Esophagus mucosa (tissue), 1 donor: Measurements from ENCODE around the gene MAP7. TPM values are rescaled to one million over a fixed set of nuclear protein-coding genes. Genes with fewer than 3 reads are reported as not detected.

Experiments used
- ATAC-seq: fragments of 200-7000 bp; cut with Tn5 transposase; one replicate; pipeline ENCODE4 v1.9.1; 2020
- total RNA-seq: library from RNA; stranded (reverse); gene quantifications from one replicate; pipeline ENCODE4 v1.2.4, GENCODE V29; 2023
- donor health status: DM: yes; HTN: yes; CAD: no.

MAP7 gene
- total RNA-seq, 1 donor from 2014 or later = 29.9 TPM

DNA sequence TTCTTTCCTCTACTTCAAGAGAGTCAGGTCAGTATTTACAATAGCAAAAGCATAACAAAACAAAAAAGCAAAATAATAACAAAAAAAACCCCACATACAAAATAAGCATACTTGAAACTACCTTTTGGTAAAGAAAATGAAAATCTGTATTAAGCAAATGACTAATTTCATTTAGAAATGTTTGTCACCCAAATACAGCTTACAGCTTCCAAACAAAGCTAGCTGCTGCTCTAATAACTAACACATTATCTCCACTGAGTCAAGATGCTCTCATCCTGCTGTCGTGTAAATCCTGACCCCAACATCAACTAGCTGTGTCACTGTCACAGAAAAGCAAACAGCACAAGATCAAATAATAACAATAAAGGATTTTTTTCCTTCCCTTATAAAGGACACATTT, 21.7 kb downstream of the MAP7 start:
- no peak for ATAC-seq

DNA sequence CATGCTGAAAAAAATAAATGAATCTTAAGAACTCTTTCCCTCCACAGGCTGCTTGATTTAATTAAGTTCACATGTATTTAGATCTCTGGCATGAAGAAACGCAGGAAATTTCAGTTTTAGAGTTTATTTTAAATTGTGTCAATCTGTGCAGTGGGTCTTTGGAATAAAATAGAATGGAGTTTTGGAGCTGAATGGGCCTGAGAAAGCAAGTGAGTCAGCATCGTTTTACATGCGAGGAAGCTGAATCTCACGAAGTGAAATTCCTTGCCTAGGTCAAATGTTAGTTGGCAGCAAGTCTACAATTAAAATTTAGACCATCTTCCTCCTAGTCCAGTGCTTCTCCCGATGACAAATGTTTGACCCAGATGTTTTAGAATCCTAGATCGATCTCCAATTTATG, 22.4 kb downstream of the MAP7 start:
- ATAC-seq = no peak

DNA sequence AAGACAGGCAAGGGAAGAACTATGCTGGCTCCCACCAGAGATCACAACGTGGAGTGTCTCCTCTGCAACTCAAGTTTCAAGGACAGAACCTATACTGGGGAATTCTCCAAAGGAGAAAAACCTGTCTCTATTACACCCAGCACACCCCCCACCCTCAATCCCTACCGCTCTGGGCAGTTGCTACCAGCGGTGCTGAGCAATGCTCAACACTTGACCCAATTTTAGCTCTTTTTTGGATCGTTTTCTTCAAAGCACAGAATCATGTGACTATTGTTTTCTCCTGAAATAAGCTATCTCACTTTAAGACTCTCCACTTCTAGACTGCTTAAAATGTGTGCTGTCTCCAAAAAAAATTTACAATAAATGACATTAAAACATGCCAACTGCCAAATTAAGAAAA, 23.3 kb downstream of the MAP7 start:
- no peak for ATAC-seq

DNA sequence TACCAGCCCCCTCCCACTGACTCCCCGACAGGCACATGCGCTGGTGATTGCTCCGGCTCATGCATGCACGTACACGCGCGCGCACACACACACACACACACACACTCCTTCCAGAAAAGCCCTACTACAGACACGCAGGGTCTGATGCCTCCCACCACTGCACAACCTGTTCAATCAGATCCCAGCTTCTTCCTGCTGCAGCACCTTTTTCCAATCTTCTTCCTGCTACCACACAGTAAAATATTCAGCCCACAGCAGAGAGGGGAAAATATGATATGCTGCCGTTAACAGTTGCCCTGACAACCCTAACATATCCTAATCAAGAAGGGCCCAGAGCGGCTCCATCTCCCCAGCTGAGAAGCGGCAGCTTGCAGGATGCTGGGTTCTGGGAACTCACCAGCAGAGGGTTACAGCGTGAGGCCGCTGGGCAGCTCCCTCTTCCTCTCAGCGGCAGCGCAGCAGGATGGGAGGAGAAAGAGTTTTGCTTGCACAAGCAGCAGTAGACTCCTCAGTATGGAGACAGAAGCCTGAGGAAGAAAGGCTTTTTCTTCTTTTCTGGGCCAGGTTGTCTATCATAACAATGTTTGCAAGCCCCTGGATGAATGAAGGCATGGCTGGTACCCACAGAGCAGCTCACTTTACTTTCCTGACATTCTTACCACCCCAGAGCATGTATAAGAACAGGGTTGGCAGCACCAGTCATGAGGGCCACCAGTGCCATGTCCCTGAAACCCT, 23.9 kb downstream of the MAP7 start:
- peak; percentile 77 for ATAC-seq

DNA sequence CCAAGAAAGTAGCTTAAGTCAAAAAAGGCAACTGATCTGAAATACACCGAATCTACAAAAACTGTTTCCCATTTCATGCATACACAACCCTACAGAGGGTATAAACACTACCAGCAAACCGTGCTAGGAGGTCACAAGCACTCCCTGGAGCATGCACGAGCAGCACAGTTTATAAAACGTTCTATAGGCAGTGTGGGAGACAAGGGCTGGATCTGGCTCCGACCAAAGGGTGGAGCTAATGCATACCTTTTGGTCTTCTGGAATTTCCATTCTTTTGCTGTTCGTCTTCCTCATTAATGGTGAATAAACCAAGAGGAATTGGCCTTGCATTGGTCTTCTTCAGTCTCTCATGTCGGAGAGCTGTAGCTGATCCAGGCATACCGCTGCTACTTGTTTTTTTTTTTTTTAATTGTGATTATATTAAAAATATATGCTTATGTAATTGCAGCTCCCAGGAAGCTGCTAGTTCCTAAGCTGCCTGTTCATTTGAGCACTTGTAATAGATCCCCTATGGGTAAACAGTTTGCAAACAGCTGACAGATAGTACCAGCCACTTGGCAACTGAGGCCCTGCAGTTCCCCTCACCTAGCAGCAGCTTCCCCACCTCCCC, 24.5 kb downstream of the MAP7 start:
- peak; percentile 33 for ATAC-seq

DNA sequence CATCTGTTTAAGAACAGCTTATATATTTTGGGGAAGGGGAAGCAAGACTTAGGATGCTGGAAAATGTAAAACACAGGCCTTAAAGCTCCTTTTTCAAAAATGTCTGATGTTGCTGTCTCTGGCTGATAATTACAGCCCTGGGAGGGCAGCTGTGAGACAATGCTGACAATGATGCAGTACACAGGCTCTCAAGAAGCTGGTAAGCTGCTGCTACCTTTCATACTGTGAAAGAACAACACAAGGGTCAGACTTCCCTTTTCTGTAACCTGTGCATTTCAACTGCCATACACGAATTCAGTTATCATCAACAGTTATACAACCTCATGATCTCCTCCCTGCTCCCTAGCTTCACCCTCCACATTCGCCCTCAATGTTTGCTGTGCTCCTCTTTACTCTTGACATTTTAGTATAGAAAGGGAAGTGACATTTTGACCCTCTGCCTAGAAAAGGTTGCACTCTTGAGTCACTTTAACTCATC, 25.2 kb downstream of the MAP7 start:
- ATAC-seq = no peak

DNA sequence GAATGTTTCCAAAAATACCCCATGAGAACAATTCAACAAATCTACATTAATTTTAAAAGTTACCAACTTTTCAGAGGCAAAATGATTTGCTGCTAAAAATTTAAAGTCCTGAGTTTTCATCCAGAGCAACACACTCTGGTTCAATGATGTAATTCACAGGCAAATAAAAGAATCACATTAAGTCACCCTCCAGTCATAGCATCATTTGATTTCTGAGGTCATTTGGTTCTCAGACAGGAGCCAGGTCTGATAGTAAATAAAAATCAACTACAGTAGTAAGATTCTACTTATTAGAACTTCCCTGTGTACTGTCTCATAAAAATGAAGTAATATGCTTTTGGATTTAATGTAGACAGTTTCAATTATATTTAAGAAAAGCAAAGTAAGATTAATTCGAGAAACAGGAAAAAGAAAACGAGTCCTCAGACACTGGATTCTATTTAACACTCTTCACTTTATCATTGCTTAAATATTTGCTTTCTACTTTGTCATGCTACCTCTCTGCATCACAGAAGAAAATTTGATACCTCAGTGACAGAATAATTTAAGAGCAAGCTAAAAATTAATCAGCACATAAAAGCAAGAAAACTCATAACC, 25.8 kb downstream of the MAP7 start:
- no peak for ATAC-seq

DNA sequence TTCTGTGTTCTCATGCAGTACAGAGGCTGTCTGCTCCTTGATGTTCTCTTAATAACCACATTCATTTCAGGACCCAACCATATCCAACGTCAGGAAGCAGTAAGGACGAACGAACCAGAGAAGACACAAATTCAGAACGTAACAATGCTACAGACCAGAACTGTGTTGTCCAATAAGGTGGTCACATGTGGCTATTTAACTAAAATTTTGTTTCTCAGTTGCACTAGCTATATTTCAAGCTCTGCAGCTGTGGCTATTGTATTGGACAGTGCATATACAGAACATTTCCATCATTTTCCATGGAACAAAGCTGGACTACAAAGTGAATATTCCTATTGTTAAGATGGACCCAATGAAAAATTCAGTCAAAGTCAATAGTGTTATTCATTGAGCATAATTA, 27.0 kb downstream of the MAP7 start:
- no peak for ATAC-seq

DNA sequence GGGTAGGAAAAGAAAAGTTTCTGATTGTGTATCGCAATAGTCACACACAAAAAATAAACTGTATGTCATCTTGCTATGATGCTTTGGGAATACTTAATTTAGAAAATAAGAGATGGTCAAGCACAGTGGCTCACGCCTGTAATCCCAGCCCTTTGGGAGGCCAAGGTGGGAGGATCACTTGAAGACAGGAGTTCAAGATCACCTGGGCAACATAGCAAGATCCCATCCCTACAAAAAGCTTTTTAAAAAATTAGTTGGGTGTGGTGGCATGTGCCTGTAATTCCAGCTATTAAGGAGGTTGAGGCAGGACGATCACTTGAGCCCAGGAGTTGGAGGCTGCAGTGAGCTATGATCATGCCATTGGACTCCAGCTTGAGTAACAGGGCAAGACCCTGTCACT, 27.6 kb downstream of the MAP7 start:
- no peak for ATAC-seq

DNA sequence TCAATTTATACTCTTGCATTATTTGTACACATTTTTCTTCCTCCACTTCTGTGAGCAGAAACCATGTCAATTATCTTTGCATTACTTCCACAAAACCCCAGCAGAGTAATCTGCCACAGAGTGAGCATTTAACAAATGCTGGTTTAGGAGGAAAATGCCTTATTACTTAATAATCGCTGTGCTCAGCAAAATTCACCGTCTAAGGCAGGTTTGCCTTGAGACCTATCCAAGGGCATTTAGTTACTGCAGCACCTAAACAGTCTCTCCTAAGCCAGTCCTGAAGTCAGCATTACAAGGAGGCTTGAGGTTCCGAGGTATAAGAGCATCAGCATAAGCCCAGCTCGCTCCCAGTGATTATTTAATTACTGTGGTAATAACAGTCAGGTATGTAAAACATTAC, 28.3 kb downstream of the MAP7 start:
- no peak for ATAC-seq

DNA sequence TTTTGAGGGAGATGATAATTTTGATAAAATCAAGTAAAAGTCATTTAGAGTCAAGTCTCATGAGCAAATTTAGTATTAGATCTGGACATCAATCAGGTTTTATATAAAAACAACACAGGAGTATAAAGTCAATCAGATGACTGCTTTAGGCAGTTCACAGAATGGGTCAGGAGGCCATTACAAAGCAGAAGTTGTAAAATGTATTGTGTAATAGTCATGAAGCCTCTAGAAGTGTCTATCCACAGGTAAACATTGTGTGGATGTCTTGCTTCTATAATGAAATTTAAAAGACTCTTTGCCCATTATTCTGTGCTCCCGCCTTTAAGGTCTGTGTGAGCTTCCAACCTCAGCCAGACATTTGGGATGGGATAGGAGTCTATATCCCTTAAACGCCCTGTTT, 28.8 kb downstream of the MAP7 start:
- ATAC-seq = no peak

DNA sequence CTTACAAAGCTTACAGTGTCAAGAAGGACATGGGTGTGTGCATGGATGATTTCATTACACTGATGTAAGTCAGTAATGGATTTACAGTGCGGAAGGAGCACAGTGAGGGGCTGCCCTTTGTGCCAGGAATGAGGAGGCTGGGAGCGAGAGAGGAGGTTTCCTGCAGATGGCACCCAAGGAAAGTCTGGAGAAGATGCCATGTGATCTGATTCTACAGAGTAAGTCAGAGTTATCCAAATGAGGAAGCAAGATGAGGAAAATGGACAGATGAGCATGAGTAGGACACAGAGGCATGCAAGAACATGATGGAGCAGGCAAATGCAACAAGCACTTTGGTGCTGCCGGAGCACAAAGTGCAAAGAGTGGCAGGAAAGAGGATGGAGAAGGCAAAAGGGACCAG, 29.7 kb downstream of the MAP7 start:
- ATAC-seq = peak; percentile 80

DNA sequence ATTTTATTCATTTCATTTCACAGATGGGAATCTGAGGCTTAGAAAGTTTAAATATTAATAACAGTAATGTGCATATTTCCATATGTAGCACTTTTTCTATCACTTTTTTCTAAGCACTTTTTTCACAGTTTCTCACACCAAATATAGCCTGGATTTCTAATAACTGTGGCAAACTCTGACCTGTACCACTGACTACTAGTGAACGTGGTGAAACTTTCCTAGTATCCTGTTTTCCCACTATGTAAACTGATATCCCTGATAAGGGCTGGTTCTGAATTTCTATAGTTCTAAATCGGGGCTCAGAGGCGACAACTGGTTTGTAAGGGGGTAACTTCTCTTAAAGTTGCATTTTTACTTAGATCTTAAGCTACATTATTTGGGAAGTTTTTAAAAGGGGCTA, 32.6 kb downstream of the MAP7 start:
- ATAC-seq = no peak

DNA sequence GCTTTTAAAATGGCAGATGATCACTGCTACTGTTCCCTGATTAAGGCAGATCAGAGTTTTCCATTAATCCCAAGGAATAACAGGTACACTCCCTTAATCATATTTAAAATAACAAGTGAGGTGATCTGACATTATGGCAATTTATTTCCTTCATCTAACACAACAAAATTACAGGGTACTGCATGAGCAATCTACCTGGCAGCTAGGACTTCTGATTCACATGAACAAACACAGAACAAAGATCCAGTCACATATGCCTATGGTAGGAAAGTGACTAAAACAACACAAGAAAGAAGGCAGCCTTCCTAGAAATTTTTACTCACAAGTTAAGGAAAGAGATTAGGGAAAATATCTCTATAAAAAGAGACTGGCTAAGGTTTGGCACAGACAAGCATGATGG, 33.2 kb downstream of the MAP7 start:
- ATAC-seq = peak; percentile 78

DNA sequence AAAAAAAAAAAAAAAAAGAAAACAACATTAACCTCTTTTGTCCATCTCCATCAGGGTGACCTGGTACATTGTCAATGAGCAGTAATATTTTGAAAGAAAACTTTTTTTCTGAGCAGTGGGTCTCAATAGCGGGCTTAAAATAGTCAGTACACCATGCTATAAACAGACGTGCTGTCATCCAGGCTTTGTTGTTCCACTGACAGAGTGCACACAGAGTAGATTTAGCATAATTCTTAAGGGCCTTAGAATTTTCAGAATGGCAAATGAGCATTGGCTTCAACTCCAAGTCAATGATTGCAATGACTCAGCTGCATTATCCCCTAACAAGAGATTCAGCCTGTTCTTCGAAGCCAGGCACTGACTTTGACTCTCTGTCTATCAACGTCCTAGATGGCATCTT, 35.6 kb downstream of the MAP7 start:
- ATAC-seq = no peak

DNA sequence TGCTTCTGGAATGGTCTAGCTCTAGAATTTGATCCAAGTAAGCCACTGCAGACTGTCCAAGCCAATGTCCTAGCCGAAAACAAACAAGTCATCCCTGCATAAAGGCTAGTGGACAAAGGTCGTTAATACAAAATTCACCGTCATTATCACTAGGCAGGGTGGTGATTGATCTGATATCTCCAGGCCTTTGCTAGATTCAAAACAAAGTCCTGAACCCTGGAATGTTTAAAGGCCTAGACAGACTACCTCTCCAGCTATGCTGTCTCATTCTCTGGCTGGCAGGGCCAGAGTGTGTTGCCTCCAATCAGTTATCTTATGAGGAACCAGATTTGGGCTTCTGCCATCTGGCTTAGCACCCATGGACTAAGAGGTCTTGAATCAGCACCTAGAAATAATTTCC, 38.3 kb downstream of the MAP7 start:
- ATAC-seq = no peak

DNA sequence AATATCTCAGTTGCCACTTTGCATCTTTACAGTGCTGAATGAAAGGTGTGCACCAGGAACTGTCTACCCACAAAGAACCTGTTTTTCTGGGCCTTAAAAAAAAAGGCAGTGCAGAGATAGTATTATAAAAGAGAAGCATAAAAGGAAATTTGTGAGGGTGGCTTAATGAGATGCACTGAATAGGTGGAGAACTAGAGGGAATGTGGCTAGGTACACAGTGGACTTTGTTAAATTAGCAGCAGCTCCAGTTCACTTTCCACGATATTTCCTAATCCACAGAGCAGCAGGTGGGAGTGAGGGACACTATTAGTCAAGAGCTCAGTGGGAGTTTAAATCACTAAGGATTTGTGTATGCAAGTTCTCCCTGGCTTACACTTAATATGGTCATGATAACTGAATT, 38.8 kb downstream of the MAP7 start:
- peak; percentile 86 for ATAC-seq

DNA sequence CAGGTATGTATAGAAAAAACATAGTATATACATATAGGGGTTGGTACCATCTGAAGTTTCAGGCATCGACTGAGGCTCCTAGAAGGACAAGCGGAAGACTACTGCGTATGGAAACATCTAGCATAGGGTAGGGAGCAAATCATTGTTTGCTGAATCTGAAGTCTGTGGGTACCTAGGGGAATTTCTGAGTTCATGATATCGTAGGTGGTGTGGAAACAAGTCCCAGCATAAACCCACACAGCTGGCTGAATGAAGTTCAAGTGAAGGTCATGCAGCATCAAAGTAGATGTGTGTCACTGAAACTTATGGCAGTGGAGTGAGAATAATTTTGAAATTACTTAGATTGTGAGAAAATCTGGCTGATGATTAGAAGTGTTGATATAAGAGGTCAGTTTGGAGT, 39.4 kb downstream of the MAP7 start:
- ATAC-seq = peak; percentile 71

DNA sequence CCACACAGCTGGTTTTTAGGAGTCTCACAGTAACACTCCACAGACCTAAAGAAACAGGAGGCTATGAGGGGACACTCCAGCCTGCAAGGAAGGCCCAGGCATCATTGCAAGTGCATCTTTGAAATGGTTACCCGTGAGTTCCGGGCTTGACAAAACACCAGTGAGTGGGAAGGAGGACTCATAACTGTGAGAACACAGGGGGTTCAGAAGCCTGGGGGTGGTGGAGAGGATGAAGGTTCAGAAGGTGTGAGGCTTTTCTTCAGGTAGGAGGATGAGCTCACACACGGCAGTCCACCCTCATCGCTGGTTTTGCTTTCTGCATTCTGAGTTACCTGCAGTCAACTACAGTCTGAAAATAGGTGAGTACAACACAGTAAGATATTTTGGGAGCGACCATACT, 39.9 kb downstream of the MAP7 start:
- ATAC-seq = no peak

DNA sequence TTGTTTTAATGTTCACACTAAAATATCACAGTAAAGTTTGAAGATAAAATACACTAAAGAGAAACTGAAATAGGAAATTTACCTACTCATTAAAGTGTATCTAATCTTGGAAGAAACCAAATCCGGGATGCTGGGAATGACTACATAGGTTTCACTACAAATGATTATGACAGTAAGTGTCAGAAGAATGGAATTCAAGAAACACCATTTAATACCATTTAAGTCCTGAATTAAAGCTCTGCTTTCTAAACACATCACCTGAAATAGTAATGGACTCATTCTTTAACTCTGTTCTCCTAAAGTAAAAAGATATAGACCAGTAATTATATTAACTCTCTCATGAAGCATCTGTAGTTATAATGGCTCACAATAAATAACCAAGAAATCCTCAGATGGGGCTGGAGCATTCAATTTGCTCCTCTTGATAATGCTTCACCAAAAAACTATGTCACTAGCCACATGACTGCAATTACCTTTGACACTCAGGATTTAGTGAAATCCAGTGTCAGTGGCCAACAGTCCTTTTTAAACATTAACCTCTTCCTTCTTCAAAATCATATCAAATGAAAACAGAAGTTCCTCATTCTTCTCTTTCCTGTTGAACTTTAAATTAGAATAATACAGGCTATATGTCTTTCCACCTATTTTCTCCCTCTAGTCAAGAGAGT, 41.4 kb downstream of the MAP7 start:
- peak; percentile 39 for ATAC-seq

DNA sequence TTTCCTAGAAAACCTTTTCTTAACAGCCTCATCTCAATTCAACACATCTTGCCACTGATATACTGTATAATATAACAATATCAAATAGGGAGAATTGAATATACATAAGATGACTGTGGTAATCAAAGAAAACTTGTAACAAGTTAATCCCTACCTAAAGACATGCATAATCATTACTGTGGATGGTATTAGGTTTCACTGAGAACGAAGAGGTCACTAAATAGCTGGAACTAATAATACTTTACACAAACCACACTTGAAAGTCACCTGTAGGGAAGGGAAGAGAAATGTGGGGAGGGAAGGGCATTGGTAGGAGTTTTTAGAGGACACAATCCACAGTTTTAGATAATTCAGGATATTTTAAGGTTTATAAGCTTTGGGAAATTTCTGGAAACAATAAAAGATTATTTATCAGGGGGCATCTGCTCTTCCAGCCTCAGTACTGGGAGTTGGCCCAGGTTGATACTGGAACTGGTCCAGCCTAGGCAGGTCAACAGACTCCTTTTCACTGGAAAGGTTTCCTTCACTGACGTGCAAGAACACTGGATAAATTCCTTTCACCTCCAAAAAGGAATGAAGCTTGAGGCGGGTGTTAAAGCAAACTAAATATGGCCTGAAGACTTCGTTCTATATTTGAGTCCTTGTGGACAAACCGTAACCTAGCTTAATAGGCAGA, 44.0 kb downstream of the MAP7 start:
- no peak for ATAC-seq

DNA sequence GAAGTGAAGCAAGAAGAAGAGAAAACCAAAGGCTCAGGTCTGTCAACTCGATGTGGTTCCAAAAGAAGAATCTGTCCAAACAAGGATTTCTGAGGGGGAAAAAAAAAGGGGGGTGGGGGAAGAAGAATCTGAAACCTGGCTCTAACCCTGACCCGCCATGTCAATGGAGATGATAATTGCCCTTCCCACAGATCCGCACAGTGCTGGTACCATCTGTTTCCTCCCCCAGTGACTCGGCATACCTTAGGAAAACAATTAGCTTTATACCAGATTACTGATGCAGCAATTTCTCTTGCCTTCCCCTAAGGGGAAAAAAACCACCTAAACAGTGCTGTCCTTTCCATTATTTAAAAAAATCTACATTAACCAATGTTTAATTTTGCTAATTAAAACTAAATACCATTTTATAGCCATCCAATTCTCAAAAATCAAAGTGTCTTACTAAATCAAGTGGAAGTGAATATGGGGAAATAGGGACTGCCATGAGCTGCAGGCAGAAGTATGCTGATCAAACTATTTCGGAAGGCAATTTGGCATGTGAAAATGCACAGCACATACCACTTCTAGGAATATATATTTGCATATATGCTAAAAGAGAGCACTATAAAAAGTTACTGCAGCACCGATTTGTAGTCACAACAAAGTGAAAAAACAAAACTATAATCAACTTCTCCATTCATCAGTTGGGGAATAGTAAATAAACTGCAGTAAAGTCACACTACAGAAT, 46.8 kb downstream of the MAP7 start:
- no peak for ATAC-seq
